Sciatic nerve (tissue), 2 donors: Measurements from ENCODE around the gene PDSS2. TPM values are rescaled to one million over a fixed set of nuclear protein-coding genes. Genes with fewer than 3 reads are reported as not detected.

ENCODE experiments used
- ATAC-seq: fragments of 200-7000 bp; cut with Tn5 transposase; one replicate; pipeline ENCODE4 v1.9.1; 2020; ENCODE audit warnings: mild to moderate bottlenecking, moderate library complexity
- DNase-seq: peaks from one replicate; pipeline ENCODE4 v3.0.0-alpha.2; 2020; ENCODE audit warnings: low spot score
- intact Hi-C: fragments of 100-400 bp; cut with DNase I; formaldehyde crosslinking; loops from one replicate; pipeline ENCODE4 v1.14.2; 2022
- total RNA-seq: library from RNA; stranded (reverse); fragmentation: NEBNext Ultra II Directional; extraction: Animal tissue kit (Norgen Biotek cat#: 25700); gene quantifications from one replicate; pipeline ENCODE4 v1.2.1, GENCODE V29; 2021
- donor health status: DM: no; HTN: no; CAD: no.
- donor health status: DM: no; HTN: no; CAD: no.

Gene PDSS2
- total RNA-seq, 1 donor from 2014 or later, result 11.9 TPM

DNA sequence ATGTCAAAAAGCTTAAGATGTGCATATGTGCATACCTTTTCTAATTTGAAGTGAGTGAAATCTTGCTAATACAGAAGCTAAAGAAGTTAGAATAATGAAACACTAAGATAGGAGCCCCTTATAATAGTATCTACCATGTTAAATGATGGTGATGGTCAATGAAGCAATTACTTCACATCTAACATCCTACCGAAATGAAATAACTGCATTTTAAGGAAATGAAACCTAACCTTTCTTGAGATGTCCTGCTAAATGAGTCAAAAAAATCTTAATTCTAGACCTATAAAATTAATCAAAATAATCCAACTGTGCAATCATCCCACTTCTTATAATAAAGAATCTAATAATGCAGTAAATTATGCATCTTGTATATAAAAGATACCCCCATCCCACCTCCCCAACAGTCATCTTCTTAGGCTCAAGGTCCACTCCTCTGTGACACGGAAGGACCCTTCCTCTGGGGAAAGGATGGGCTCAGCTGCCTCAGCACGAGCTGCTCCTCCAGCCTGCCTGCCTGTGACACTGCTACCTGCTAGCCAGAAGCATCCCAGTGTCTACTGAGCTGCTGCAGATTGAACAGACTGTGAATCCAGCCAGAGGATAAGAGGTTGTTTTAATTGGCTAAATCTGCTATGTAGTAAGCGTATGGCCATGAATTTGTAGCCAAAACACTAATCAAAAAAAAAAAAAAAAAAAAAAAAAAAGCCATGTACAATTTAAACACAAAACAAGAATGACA, 214.5 kb downstream of the PDSS2 start:
- DNase-seq, result no peak
- ATAC-seq, result no peak
- intact Hi-C loops, result no loop called here

- intact Hi-C loops, result no loop called here
- DNase-seq (no peak), ATAC-seq (no peak)
Measured at GRCh38 chr6:107244082-107244741, 215.2 kb downstream of the PDSS2 start.

DNA sequence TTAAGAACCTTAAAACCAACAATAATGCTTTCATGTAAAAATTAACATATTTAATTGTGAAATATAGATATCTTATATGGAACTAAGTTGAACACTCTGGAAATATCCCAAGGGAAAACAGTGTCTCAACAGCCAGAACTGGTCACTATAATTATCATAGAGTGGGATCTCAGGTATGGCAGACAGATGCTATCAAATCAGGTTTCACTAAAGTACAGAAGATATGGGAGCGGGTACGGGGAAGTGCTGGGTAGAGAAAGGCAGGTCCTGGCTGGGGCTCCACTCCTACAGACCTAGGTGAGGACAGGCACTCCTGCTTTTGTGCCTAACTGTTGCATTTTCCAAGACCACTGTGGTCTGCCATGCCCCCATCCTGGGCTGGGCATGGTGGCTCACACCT, 215.9 kb downstream of the PDSS2 start:
- intact Hi-C loops, result no loop called here
- ATAC-seq, result no peak
- no peak for DNase-seq

DNA sequence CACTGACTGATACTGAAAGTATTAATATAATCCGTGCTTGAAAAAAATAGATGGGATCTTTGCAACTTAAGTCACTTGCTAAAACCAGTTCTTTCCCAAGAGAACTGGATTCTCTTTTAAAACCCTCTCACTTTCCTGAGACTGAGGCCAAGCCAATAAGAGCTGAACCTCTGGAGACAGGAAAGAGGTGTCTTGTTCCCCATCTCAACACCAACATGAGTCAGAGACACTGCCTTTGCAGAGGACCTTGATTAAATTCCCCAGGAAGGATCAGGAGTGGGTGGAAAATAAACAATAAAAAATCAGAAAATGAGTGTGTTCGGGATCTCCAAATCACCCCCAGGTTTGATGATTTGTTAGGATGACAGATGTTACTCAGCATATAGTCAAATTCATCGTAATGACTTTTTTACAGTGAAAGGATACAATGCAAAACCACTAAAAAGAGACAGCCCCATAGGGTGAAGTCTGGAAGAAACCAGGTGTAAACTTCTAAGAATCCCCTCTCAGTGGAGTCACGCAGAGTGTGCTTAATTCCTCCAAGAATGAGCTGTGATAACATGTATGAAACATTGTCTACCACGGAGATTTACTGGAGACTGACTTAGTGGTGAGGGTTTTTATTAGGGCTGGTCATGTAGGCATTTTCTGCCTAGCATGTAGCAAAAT, 221.2 kb downstream of the PDSS2 start:
- ATAC-seq, result no peak
- intact Hi-C loops, result no loop called here
- DNase-seq, result no peak

DNA sequence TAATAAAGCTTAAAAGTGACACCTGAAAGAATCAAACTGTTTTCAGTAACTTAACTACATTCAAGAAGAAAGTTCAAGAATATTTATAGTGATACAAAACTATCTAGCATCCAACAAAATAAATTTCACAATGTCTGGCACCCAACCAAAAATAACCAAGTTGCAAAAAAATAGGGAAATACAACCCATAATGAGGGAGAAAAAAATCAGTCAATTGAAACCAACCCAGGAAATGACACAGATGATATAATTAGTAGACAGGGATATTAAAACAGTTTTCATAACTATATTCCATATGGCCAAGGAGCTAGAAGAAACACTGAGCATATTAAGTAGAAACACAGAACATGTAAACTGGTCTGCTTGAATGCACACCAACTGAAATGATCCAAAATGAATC, 223.9 kb downstream of the PDSS2 start:
- no peak for ATAC-seq
- intact Hi-C loops, result no loop called here
- DNase-seq, result no peak

DNA sequence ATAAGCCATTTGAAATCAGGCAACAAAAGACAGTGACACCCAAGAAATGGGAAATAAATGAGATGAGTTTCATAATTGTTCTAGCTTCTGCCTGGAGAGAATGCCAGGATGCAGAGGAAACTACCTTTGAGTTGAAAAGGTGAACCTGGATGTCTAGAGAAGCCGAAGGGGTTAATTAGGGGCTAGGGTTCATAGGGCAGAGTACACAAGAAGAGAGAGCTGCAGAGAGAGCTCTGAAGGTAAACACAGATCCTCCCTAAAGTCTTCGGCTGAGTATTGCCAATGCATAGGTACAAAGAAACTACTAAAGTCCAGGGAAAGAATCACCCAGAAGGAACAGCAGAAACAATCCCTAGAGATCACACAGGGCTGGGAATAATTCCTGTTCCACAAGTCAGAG, 224.4 kb downstream of the PDSS2 start:
- intact Hi-C loops, result no loop called here
- no peak for ATAC-seq
- no peak for DNase-seq

DNA sequence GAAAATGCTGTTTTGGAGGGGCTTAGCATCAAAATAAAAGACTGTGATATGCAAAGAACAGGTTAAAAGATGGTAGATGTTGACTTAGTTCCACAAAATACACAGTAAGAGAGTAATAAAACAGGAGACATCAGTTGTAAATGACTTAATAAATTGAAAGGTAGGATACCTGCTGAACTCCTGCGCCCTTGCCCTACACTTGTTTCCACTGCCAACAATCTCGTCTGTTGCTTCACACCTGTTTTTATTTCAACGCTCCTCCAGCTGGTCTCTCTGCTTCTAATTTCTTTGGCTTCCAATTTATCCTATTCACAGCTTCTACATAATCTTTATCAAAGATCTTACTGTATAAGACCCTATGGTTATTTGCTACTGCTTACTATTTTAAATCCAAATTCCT, 228.1 kb downstream of the PDSS2 start:
- no peak for DNase-seq
- intact Hi-C loops, result no loop called here
- ATAC-seq, result no peak

GRCh38 chr6:107230448-107230847, 228.9 kb downstream of the PDSS2 start:
- ATAC-seq, result no peak
- intact Hi-C loops, result no loop called here
- no peak for DNase-seq

- ATAC-seq (peak; percentile 39), DNase-seq (no peak)
- intact Hi-C loops, result no loop called here
Measured at GRCh38 chr6:107230024-107230423, 229.3 kb downstream of the PDSS2 start.

DNA sequence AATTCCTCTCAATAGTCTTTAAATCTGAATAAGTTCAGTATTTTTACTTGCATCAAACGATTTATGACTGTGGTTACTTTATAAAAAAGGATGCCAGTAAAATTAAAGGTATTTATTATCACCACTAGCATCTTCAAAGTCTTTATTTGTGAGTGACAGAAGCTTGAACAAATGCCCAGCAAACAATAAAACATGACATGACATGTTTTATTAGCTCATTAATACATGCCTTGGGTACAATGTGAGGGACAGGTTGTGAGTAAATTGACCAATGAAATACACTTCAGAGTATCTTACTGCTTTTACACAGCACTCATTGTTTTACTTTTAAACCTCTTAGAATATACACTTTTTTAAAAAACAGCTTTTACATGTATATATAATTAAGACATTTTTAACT, 230.6 kb downstream of the PDSS2 start:
- no peak for ATAC-seq
- intact Hi-C loops, result no loop called here
- no peak for DNase-seq

- DNase-seq (no peak), ATAC-seq (no peak)
- intact Hi-C loops, result no loop called here
Measured at GRCh38 chr6:107221519-107221918, 237.8 kb downstream of the PDSS2 start.

DNA sequence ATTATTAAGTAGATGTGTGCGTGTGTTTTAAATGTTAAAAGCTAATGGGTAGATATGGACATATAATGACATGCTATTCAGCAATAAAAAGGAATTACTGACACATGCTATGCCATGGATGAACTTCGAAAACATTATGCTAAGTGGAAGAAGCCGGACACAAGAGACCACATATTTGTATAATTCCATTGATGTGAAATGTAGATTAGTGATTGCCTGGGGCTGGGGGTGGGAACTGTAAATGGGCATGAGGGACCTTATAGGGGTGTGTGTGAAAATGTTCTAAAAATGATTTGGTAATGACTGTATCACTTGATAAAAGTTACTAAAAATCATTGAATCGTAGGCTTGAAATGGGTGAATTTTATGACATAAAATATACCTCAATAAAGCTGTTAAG, 239.5 kb downstream of the PDSS2 start:
- no peak for DNase-seq
- ATAC-seq, result no peak
- intact Hi-C loops, result no loop called here

DNA sequence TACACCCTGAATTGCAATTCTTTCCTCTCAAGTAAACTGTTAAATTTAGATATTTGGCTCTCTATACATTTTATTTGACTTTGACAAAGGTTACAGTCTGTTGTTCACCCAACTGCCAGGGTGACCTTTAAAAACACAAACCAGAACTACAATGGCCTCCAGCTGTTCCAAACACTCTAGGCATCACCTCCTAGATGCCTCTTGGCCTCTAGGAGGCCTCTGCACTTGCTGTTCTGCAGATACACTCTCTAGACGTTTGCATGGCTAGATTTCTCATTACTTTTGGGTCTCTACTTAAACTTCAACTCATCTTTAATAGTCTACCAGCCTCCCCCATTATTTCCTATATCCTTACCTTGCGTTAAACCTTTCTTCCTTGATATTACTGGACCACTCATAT, 241.2 kb downstream of the PDSS2 start:
- intact Hi-C loops, result no loop called here
- DNase-seq (no peak), ATAC-seq (no peak)

- intact Hi-C loops, result no loop called here
- ATAC-seq (no peak), DNase-seq (no peak)
Measured at GRCh38 chr6:107217248-107217647, 242.1 kb downstream of the PDSS2 start.

- no peak for ATAC-seq
- intact Hi-C loops, result no loop called here
- DNase-seq, result no peak
Measured at GRCh38 chr6:107216197-107216933, 243.0 kb downstream of the PDSS2 start.

GRCh38 chr6:107215334-107215733, 244.0 kb downstream of the PDSS2 start:
- DNase-seq (no peak), ATAC-seq (no peak)
- intact Hi-C loops, result no loop called here

DNA sequence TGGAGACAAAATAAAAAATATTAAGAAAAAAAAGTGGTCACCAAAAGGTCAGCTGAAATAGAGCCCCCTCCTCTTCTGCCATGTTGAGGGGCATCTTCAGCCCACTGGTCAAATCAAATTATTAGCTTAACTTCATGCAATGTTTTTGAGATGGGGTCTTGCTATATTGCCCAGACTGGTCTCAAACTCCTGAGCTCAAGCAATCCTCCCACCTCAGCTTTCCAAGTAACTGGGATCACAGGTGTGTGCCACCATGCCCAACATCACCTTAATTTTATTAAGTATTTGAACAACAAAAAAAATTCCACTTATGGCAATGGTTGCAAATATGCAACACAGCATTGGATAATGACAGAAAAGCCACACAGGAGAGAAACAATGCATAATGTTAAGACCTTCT, 244.7 kb downstream of the PDSS2 start:
- intact Hi-C loops, result no loop called here
- ATAC-seq (no peak), DNase-seq (no peak)

DNA sequence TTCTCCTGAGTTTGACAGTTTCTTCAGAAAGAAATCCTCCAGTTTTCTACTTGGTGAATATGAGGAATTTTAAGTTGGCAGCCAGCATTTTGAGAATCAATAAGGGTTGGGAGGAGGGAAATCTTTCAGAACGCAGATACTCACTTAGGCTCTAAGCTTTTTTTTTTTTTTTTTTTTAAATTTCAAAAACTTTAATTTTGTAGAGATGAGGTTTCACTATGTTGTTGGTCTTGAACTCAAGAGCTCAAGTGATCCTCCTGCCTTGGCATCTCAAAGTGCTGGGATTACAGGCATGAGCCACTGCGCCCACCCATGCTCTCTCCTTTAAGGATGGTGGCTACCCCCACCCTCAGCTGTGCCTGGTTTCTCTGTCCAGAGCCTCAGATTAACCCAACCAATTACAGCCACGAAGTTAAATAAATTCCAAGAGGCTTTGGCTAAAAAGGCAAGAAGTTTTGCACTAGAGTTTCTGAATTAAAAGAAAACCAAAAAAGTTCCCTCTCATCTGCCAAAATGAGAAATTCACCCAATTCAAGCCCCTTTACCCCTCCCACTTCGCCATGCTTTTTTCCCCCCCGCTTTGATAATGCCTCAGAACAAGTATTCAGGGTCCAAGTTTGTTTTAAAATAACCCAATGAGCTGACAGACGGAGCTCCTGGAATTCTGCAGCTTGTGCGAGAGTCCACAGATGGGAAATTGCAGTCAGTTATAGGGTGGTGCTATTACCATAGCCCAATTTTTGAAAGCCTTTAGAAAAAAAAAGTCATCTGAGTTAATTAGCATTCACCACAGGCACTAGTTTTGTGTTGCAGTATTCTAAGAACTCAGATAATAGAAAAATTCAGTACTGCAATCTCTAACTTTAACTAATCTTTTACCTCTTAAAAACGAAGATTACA, 249.7 kb downstream of the PDSS2 start:
- ATAC-seq (no peak), DNase-seq (no peak)
- intact Hi-C loops, result no loop called here
